ENCODE results near the gene ALG12. TPM values are rescaled to one million over a fixed set of nuclear protein-coding genes. Genes with fewer than 3 reads are reported as not detected.

Gene ALG12
- total and polyA plus RNA-seq, 2 of the 8 experiments (the other 6 are each of a cell fraction or from before 2014, with no cell fraction given) = 13.4 to 22.5 TPM

DNA sequence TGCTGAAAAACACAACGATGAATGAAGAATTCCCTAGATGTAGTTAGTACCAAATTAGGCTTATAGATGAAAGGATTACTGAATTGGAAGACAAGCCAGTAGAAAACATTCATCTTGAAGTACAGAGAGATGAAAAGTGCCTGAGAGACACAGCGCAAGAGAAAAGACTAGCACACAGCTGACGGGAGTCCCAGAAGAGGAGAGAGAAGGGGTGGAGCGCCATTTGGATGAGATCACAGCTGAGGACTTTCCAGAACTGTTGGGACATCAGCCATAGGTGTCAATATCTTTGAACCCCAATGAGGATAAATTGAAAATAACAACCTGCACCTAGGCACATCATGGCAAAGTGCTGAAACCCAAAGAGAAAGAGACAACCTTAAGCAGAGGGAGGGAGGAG lies 25.2 kb downstream of the ALG12 start:
- H3K79me1 ChIP-seq (ENCODE audit: low read depth, low read length) = peaks cover 3% of the 10 kb centered on the region; the same call in 1 of the 2 replicates
- no peak for FAIRE-seq
- H3K36me3 ChIP-seq (ENCODE audit: control insufficient read depth in 2 of 4, insufficient read depth in 4 of 4, low read length in 3 of 4) = peaks cover 0 to 16% (median 3%) of the 10 kb centered on the region in 4 experiments; a peak in 2 of 8 replicates

More for the DNA sequence above, 25.2 kb downstream of the ALG12 start:
- Histone ChIP-seq H3K79me2 (ENCODE audit: control insufficient read depth in 1 of 2, insufficient read depth in 2 of 2, low read length in 2 of 2) (no peaks in the 10 kb centered on the region), H3K9ac (replicated peaks in 1 of 4; ENCODE audit: extremely low read depth in 1 of 4, low read depth in 3 of 4, low read length in 3 of 4) (no peak overlapping the region), H3K27me3 (replicated peaks in 1 of 4; ENCODE audit: control insufficient read depth in 3 of 4, extremely low read depth in 1 of 4, insufficient read depth in 3 of 4, low read length in 3 of 4) (no peaks in the 10 kb centered on the region), H2BK20ac (ENCODE audit: low read length) (no peak overlapping the region), H2BK12ac (ENCODE audit: low read depth, low read length) (no peak overlapping the region), H3K9me3 (ENCODE audit: insufficient read depth in 2 of 2, low read depth in 1 of 2, low read length in 1 of 2) (peaks cover 4 to 5% of the 10 kb centered on the region in 2 experiments; a peak in 3 of 4 replicates), H4K5ac (ENCODE audit: insufficient read length, low read depth, low read length) (no peak overlapping the region), H4K20me1 (replicated peaks in 1 of 2; ENCODE audit: control insufficient read depth in 1 of 2, insufficient read depth in 2 of 2, low read length in 2 of 2) (peaks cover 0 to 3% of the 10 kb centered on the region in 2 experiments), H3K18ac (ENCODE audit: extremely low read depth, low read length) (no peak overlapping the region), H2BK5ac (ENCODE audit: low read depth, low read length) (no peak overlapping the region), H3K27ac (ENCODE audit: low read depth, low read length) (no peak overlapping the region), H3K23me2 (ENCODE audit: low read depth, low read length) (no peaks in the 10 kb centered on the region), H3K56ac (replicated peaks; ENCODE audit: insufficient read length, low read depth, low read length) (no peak overlapping the region), H2AK5ac (ENCODE audit: low read depth, low read length) (no peak overlapping the region), H2AFZ (ENCODE audit: low read length) (no peak overlapping the region), H3K4me1 (replicated peaks in 1 of 4; ENCODE audit: control insufficient read depth in 3 of 4, insufficient read depth in 4 of 4, low read length in 3 of 4) (no peaks in the 10 kb centered on the region), H4K8ac (ENCODE audit: extremely low read depth, insufficient read depth, low read length) (no peak overlapping the region), H3K4me3 (ENCODE audit: extremely low read depth in 1 of 4, insufficient read depth in 2 of 4, low read depth in 3 of 4, low read length in 4 of 4) (no peak overlapping the region), H3K4ac (replicated peaks; ENCODE audit: insufficient read length, low read depth, low read length) (no peak overlapping the region), H2BK15ac (ENCODE audit: low read length) (no peak overlapping the region), H3K14ac (ENCODE audit: insufficient read length) (no peak overlapping the region), H3K23ac (ENCODE audit: insufficient read length) (no peak overlapping the region), H3K4me2 (ENCODE audit: insufficient read depth in 1 of 2, low read depth in 2 of 2, low read length in 2 of 2) (no peak overlapping the region), H2BK120ac (replicated peaks; ENCODE audit: low read depth, low read length) (no peak overlapping the region), H4K91ac (replicated peaks; ENCODE audit: insufficient read length, low read length) (no peak overlapping the region)
- no peak for DNase-seq (ENCODE audit: low read depth in 1 of 2, low spot score in 2 of 2)
- 90% methylated on average over 4 of the region's 4 CpGs; no CpG with 5 or more reads in 1 of the 2 experiments for WGBS, 2 experiments (ENCODE audit: extremely low coverage in 1 of 2, insufficient coverage in 1 of 2, insufficient read length in 1 of 2, insufficient replicate concordance in 2 of 2, low coverage in 1 of 2, low lambda C conversion rate in 2 of 2, missing lambda C conversion rate in 1 of 2)
- ChIA-PET CTCF (ENCODE audit: partially characterized antibody) (no interaction called here), POLR2A (ENCODE audit: partially characterized antibody) (interaction anchor here (1.0 kb wide), 2 partner anchors 10 to 13 kb away, joined by 3 to 5 read pairs; no protein-coding TSS in a partner anchor)

All from H1 (cell line).